IPS DF 19.7 (cell line): ENCODE results near the gene ARSB.
"Not testable (repeated sequence)": the region's sequence is repeated elsewhere in the genome, so short reads cannot be mapped to it uniquely, and the experiment has no call there.

ENCODE experiments used
- DNase-seq: peaks from one replicate; pipeline ENCODE4 v3.0.0-alpha.2; 2013; ENCODE audit warnings: low read depth, low spot score

The ARSB gene

DNA sequence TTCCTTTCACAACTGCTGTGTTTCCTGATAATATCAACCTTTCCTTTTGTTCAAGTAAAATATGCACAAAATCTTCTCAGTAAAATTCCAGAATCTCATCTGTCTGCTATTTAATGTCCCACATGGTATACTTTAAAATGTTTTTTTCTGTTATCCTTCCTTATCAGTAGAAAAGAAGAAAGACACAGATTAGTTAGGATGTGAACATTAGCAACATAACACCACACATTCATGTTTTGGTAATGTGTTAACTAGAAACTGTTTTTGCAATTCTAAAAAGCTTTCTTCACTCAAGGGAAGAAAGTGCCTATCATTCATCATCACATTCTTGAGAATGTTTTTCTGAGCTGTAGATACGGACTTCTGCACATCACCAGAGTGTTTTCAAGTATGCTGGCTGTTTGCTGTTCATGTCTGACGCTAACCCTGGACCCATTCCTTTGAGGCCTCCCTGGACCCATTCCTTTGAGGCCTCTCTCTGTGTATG lies 10.5 kb upstream of the ARSB start:
- no peak for DNase-seq

DNA sequence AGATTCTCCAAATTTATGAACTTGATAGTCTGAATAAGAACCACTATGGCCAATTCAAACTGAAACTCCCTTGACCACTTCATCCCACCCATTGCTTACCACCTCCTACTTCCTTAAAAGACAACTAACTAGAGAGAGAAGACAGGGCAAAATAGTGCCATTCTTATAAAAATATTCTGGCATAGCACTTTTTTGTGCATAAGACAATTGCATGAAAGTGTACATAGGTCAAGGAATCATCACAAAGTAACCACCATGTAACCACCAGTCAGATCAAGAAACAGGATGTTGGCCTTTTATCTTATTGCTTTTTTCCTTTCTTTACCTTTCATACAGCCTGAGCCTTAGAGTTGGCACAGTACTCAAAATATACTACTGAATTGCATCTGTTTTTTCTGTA lies 8.1 kb upstream of the ARSB start:
- no peak for DNase-seq

DNA sequence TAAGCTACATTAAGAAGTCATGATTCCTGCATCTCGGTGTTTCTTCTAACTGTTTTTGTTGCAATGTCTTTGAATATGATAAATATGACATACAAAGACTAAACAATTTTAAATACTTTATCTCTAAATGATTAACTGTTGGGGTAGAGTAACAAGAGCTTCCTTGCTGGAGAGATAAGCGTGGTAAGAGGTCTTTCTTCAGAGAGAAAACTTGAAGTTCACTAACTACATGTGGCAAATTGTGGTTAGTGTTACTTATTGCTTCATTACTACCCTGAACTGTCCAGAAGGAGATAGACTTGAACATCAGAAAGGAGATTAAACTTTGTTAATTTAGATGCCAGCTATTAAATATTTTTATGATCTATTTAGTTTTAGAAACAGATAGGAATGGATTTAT lies 7.0 kb upstream of the ARSB start:
- no peak for DNase-seq

DNA sequence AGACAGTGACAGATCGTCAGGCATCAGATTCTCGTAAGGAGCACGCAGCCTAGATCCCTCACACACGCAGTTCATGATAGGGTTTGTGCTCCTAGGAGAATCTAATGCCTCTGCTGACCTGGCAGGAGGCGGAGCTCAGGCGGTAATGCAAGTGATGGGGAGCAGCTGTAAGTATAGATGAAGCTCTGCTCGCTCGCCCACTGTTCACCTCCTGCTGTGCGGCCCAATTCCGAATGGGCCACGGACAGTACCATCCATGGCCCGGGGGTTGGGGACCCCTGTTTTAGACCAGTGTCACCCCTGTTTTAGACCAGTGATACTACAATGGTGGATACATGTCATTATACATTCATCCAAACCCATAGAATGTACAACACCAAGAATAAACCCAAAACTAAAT lies 4.0 kb upstream of the ARSB start:
- no peak for DNase-seq

DNA sequence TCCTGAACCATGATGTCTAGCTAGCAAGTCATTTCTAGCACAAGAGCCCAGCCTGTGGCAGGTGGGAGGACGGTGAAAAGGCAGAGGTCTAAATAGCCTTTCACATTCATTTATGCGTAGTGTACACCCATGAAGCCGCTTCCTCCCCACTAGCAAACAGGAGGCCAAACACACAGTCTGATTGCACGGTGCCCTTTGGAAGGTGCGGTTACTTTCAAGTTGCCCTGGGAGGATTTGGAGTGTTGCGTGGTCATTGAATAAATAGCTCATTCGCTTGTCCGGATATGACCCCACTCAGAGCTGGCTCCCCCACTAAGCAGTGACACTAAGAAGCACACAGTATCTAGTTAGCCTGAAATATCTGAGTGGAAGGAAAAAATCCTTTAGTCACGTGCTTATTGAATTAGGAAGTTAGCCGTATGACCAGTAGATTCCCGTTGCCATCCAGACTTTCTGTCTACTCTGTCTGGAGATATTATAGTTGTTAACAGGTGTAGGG lies 664 bp upstream of the ARSB start:
- DNase-seq, result no peak

DNA sequence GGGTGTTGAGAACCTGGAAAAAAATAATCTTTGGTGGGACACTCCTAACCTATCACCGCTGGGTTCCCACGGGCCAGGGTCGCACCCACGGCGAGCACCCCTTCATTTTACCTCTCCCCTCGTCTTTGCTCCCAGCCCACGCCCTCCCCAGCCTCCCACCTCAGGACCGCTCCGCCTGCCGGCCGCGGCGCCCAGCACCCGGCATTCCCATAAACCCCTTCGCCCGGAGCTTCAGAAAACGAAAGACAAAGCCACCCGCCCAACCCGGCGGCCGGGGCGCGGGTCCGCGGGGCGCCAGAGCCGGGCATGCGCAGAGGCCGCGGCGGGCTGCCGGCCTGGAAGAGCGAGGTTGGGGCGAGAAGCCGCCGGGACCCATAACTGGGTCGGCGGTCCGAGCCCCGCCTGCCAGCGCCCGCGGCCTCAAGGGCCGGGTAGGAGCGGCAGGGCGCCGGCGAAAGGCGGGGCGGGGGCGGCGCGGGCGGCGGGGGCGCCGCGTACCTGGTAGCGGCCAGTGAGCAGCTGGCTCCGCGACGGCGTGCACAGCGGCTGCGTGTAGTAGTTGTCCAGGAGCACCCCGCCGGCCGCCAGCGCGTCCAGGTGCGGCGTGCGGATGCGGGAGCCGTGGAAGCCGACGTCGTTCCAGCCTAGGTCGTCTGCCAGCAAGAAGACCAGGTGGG lies 533 bp downstream of the ARSB start:
- DNase-seq, result peak; percentile 52

DNA sequence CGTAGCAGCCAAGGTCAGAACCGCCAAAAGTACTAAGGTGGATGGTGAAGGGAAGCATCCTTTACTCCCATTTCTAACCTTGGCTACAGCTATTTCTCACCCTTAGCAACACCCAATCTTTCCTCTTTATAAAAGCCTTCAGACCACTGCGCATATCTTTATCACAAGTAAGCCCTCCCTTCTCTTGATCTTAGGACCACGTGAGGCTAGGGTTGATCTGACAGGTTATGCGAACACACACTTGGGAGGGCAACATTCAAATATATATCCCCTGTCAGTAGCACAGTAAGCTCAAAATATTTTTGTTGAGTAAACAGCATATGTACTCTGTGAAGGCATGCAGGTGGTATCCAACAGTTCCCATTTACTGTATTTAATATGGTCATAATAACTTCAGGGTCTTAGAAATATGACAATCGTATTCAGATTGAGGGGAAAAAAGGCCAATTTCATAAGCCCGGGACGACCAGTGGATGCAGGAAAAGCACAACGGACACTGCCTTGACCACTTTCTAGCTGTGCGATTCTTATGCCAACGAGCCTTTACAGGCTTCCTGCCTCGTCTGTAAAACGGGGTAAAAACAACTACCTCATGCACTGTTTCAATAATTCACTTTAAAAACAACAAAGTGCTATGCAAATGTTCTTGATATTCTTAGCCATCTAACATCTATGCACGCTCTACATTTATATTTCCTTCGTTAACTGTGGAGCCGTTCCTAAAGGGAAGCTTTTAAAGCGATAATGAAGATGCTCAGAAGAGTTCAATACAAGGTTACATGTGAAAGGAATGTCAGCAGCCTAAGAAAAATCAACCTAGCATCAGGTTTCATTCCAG lies 1.3 kb downstream of the ARSB start:
- no peak for DNase-seq

DNA sequence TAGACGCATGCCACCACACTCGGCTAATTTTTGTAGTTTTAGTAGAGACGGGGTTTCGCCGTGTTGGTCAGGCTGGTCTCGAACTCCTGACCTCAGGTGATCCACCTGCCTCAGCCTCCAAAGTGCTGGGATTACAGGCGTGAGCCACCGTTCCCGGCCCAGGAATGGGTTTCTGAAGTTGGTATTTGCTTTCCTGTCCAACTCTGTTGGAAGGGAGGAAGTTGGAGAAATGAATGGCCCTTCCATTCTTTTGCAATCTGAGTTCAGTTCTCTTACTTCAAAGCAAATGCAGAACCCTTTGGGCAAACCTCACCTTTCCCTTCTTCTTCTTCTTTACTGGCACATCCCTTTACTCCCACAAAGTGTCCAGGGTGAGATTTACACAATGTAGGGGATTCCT lies 1.9 kb downstream of the ARSB start:
- DNase-seq, result not testable (repeated sequence)

DNA sequence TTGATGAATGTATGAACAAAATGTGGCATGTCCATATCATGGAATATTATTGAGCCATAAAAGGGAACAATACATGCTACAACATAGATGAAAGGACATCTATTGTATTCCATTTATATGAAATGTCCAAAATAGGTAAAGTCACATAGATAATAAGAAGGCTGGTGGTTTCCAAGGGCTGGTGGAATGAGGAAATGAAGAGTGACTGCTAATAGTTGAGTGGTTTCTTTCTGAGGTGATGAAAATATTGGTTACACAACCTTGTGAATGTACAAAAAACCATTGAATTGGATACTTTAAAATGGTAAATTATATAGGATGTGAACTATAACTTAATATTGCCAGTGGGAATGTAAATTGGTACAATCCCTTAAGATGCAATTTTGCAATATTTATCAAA lies 5.2 kb downstream of the ARSB start:
- DNase-seq, result no peak

DNA sequence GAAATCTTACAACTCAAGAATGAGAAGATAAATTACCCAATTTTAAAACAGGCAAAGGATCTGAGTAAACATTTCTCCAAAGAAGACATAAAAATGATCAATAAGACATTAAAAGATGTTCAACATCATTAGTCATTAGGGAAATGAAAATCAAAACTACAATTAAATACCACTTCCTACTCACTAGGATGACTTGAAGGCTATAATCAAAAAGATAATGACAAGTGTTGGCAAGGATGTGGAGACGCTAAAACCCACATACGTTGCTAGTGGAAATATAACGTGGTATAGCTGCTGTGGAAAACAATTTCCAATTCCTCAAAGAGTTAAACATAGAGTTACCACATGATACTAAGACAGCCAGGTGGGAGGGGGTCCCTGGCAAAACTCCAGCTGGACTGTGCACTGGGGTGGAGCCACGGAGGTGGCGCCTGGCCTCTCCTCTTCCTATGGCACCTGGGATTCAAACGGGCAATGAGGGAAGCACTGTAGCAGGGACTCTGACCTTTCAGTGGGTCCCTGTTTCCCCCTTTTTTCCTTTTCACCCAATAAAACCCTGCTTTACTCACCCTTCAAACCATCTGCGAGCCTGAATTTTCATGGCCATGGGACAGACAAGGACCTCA lies 5.9 kb downstream of the ARSB start:
- no peak for DNase-seq

DNA sequence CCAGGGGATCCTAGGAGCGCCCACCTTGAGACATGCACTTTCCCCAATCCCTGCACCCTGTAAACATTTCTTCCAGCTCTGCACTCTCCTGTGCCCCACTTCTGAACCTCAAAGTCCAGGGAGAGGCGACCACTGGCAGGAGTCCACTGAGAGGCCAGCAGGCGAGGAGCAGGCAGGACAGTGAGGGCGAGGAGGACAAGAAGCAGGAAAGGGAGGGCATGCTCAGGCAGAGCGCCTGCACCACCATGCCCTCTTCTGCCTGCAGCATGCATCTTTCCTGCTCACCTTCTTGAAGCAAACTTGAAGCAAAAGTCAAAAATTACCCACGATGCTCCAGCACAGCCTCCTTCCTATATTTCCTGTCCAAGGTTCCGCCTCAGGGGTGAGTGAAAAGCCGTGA lies 10.1 kb downstream of the ARSB start:
- no peak for DNase-seq

DNA sequence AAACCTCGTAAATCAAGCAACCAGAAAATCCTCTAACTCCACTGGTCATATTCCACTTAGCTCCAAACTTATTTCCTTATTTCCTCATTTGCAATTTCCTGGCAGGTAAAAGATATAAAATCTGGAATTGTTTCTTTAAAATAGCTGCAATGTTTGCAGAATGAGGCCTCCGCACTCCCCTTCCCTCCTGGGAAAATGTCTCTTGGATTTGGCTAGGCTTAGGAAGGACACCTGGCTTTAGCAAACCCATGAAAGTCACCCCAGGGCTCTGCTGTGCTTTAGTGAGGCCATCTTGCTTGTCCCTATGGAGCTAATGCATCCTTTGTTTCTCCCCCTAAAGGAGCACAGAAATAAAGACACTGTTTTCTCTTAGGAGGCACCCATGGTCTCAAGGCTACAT lies 10.5 kb downstream of the ARSB start:
- DNase-seq, result no peak

DNA sequence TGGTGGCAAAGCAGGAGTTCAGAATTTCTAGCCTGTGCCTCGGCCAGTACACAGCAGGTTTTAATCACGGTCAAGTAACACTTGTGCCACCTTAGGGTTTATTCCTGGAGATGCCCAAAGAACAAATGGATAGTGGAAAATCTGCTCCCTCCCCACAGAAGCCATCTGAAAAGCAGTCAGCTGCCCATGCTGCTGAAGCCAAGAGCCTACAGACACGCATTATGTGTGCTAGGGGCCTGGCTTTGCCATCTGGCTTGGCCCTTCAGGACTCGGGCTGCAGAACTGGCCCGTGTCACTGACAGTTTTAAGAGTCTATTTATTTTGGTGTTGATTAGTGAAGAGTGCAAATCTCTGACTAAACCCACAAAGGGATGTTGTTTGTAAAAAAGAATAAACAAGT lies 11.1 kb downstream of the ARSB start:
- DNase-seq, result no peak

DNA sequence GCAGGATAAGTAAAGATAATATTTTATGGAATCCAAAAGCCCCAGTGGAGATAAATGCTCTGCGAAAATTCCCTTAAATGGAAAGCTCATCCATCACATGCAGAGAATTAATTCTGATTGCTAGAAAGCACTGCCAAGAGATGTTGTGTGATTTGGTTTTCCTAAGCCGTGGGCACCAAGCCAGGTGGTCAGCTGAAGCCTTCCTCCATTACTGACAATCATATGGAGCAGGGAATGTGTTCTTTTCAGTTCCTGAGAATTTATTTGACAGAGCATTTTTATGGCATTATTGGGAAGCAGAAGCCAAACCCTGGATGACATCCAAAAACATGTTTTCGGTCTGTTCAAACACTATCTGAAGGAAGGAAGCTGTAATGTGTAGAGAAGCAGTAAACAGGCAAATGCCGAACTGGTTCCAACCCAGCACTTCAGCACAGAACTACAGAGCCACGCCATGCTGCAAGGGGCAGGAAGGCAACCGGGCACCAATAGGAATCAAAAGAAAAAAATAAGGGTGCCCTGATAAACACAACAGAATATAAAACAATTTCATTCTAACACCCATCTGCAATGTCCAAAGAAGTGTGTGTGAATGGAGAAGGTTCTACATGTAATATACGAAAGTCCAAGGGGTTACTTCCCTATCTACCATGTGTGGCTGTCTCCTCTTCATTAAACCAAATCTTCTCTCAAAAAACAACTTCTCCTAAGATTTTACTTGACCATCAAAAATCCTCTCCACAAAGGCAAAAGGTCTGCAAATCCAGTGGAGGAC lies 12.3 kb downstream of the ARSB start:
- DNase-seq, result no peak

DNA sequence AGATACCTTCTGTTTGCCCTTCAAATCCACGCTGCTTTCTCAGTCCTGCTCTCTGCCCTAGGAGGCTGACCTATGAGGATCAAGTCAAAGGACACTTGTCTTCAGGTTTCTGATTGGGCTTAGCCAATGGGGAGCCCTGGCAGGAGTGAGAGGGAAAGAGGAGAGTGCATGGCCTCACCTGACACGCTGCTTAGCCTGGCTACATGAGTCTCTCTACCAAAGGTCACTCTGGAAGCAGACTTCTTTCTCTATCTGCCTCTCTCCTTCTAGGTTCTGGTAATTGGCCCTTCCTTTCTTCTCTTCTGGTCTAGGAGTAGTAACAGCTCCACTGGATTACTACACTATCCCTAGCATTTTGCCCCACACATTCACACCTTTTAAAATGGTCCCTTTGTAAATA lies 13.1 kb downstream of the ARSB start:
- DNase-seq, result no peak

DNA sequence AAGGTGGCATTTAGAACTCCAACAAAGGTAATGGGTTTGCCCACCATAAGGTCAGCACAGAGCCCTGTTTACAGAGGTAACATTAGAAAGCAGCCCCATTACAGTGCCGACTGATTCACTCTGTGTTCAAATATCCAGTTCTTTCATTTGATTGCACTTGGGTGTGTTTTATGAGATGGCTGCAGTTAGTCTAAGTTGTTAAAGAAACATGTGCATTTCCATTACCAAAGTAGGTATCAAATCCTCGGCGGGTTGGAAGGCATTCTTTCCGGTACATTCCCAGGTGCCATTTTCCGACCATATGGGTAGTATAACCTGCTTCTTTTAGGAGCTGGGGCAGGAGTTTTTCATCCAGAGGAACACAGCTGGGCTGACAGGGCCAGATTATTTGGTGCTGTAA lies 16.3 kb downstream of the ARSB start:
- DNase-seq, result no peak

DNA sequence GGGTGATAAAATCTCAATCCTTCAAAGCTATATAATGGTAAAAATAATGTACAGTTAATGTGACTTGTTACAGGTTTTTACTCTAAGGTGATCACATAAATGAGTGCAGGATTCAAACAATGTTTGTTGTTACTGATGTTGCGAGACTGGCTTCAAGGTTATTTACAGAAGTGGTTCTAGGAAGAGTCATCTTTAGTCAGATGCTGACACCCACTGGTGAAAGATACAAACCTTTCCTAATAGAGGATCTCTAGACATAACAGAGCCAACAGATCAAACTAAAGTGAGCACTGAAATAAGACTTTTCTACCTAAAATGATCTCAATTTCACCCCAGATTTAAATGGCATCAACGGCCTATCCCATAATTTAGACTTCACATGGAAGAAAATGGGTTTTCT lies 20.2 kb downstream of the ARSB start:
- no peak for DNase-seq

DNA sequence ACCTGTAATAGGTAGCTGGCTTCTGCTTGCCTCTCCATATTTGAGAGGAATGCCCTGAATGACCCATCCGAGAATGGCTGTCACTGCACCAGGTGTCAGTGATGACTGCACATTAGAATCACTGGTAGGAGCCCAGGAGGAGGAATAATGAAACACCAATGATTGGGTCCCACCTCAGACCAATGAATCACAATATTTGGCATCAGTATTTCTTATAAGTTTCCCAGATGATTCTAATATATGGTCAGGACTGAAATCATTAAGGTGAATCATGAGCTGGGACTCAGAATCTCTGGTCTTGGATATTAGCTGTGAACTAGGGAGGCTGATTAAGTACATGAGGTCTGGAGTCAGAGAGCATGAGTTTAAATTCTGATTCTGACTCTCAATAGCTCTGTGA lies 23.4 kb downstream of the ARSB start:
- no peak for DNase-seq

DNA sequence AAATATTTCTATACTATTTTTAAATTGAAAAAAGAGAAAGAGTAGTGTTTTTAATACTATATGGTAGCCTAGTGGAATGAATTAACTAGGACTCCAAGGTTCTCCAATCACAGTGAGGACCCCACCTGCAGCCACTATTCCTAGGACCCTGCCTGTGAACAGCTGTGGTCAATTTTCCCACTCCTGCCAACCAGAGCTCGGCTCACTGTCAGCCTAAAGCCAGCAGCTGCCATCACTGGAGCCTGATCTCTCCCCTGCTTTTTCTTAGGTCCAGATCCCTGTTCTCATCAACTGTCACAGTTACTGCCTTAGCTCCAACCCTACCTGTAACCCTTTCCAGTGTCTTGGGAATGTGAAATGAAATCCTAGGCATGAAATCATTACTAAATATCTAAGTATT lies 25.3 kb downstream of the ARSB start:
- DNase-seq, result no peak

DNA sequence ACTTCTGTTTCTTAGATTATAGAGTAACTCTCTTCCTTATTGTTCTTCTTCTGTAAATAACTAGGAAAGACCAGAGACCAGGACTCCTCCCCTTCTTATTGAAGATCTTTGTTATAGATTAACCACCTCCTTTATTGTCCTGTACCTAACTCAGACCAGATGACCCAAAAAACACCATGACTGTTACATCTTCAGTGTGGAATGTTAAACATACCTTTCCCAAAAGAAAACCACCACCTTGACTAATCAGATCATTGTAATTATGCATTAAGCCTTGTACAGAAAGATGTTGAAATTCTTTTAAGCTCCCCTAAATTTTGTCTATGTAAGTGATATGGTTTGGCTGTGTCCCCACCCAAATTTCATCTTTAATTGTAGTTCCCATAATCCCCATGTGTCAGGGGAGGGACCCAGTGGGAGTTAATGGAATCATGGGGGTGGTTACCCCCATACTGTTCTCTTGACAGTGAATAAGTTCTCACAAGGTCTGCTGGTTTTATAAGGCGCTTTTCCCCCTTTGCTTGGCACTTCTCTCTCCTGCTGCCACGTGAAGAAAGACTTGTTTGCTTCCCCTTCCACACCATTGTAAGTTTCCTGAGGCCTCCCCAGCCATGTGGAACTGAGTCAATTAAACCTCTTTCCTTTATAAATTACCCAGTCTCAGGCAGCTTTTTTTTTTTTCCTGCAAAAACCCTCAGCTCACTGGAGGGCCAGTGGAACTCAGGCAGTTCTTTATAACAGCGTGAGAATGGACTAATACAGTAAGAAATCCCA lies 26.3 kb downstream of the ARSB start:
- DNase-seq, result no peak

DNA sequence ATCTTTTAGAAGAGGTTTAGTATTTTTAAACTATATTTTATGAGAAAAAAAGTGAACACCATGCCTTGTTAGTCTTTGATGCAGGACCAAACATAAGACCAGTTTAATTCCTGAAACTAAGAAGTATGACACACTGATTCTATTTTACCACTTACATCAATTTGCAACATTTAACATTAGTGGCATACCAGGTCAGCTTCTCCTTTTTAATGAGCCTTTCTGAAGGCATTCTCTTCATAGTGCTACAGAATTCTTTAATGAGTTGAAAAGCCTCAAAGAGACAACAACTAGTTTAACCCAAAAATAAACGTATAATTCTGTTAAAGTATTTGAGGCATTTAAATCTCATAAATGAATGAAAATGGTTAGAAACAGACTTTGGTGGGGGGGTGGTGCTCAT lies 28.2 kb downstream of the ARSB start:
- DNase-seq, result no peak
